Measurements from ENCODE around the gene KIF5C. TPM values are rescaled to one million over a fixed set of nuclear protein-coding genes. Genes with fewer than 3 reads are reported as not detected.

KIF5C gene
- total and polyA plus RNA-seq, 2 of the 13 experiments (the other 11 are each of a cell fraction or from before 2014, with no cell fraction given), result 0.15 to 0.20 TPM

DNA sequence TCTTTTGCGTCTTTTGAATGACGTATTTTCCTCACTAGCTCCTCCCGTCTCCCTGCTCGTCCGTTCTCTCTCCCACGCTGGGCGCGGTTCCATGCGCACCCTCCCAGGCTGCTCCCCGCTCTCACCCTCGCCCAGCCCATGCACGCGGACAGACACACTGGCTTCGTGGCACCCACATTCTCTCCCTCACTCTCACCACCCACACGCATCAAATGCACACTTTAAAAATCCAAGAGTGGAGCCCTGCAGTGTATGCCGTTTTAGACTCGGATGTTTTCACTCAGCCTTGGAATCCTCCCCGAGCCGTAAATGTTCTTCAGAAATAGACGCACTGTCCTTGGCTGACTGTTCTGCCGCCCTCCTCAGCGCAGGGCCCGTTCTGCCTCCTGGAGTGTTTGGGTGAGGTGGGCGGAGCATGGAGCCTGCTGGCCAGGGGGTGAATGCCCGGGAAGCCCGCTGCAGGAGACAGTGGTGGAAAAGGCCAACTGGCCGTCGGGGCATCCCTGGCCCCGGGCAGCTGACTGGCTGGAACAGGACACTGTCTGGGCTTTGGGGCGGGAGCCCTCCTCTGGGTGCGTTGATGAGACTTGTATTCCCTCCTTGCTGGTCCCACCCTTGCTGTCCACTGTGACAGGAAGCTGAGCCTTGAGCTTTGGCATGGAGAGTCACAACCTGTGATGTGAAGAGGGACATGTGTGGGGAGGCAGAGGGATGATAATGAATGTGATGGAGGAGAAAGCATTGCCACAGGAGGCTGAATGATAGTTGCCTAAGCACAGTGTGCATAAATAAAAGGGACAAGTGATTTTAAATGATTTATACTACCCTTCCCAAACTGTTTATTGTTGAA lies 128.1 kb downstream of the KIF5C start (continued):
- TF ChIP-seq UBTF (CRISPR knock-in tag; IDR thresholded peaks at IDR 0.05), result no peak

DNA sequence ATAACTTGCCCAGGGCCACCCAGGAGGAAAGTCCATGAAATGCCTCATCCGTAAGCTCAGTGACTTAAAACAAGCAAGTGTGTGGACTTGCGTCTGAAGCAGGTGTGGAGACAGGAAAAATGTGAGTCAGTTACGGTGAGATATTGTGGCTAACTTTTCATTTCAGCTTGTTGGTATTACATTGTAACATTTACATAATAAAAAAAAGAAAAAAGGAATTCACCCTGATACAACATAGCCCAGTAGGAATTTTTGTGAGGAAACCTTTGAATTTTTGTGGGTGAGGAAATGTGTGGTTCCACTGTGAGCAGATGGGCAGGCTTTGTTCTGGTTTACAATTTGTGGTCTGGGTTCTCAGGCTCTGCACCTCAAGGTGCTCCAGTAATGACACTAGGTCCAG lies 129.8 kb downstream of the KIF5C start:
- BruUV-seq (replicated peaks), result no TSS peak
- Histone ChIP-seq H3K27ac (ENCODE audit: extremely low read length, insufficient read depth, low read length) (no peak overlapping the region), H4K20me1 (ENCODE audit: insufficient read depth, low read length) (no peaks in the 10 kb centered on the region), H3K36me3 (replicated peaks in 1 of 2; ENCODE audit: control insufficient read depth in 1 of 2, insufficient read depth in 2 of 2, low read length in 2 of 2) (no peaks in the 10 kb centered on the region), H3K4me3 (replicated peaks in 1 of 3; ENCODE audit: insufficient read depth in 1 of 3, low read depth in 2 of 3, low read length in 3 of 3) (no peak overlapping the region), H3K4me2 (ENCODE audit: low read depth, low read length) (no peak overlapping the region), H3K27me3 (ENCODE audit: control insufficient read depth in 1 of 2, insufficient read depth in 2 of 2, low read length in 2 of 2) (peaks cover 4 to 60% of the 10 kb centered on the region in 2 experiments; a peak in 4 of 5 replicates), H2AFZ (ENCODE audit: low read length) (no peak overlapping the region), H3K9ac (ENCODE audit: insufficient read depth, low read depth, low read length) (no peak overlapping the region), H3K79me2 (ENCODE audit: insufficient read depth, low read length) (no peaks in the 10 kb centered on the region), H3K9me3 (ENCODE audit: low read length) (no peaks in the 10 kb centered on the region), H3K4me1 (ENCODE audit: insufficient read depth, low read length) (no peaks in the 10 kb centered on the region)
- DNase-seq (ENCODE audit: low spot score) (no peak), ATAC-seq (no peak), FAIRE-seq (no peak)
- POLR2A ChIA-PET, result no interaction called here
- CTCF ChIA-PET (ENCODE audit: low intra/inter-chr PET ratio, low total read pairs), result no interaction called here
- in situ Hi-C loops (cut with HindIII; ENCODE audit: extremely low pct_ligation_motif_present, low pct_unique_long_range_greater_than_20kb), result no loop called here
- intact Hi-C loops (cut with micrococcal nuclease; ENCODE audit: unreplicated experiment), result no loop called here
- TF ChIP-seq, protein P1, sequence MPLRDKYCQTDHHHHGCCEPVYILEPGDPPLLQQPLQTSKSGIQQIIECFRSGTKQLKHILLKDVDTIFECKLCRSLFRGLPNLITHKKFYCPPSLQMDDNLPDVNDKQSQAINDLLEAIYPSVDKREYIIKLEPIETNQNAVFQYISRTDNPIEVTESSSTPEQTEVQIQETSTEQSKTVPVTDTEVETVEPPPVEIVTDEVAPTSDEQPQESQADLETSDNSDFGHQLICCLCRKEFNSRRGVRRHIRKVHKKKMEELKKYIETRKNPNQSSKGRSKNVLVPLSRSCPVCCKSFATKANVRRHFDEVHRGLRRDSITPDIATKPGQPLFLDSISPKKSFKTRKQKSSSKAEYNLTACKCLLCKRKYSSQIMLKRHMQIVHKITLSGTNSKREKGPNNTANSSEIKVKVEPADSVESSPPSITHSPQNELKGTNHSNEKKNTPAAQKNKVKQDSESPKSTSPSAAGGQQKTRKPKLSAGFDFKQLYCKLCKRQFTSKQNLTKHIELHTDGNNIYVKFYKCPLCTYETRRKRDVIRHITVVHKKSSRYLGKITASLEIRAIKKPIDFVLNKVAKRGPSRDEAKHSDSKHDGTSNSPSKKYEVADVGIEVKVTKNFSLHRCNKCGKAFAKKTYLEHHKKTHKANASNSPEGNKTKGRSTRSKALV (CRISPR knock-in tag; IDR thresholded peaks at IDR 0.05), result no peak
- TF ChIP-seq ZNF343 (CRISPR knock-in tag; IDR thresholded peaks at IDR 0.05) (no peak), CBX2 (IDR thresholded peaks at IDR 0.05; ENCODE audit: low read depth, low read length) (no peak), CBX2 (CRISPR knock-in tag; IDR thresholded peaks at IDR 0.05; ENCODE audit: low read depth) (no peak), BORCS8-MEF2B (CRISPR knock-in tag; IDR thresholded peaks at IDR 0.05) (no peak), THAP11 (CRISPR knock-in tag; IDR thresholded peaks at IDR 0.05) (no peak), SPEN (CRISPR knock-in tag; IDR thresholded peaks at IDR 0.05; ENCODE audit: low read depth) (no peak), CERS6 (CRISPR knock-in tag; IDR thresholded peaks at IDR 0.05) (no peak), E2F2 (CRISPR knock-in tag; IDR thresholded peaks at IDR 0.05; ENCODE audit: borderline replicate concordance) (no peak), ZSCAN9 (CRISPR knock-in tag; IDR thresholded peaks at IDR 0.05; ENCODE audit: borderline replicate concordance) (no peak)
- WGBS (ENCODE audit: low lambda C conversion rate), result 73% methylated on average over 3 of the region's 3 CpGs
